NK-92 (cell line): ENCODE data around the gene NUP210L.
A peak's percentile ranks its signal among the peaks of the same experiment; 100 is the strongest.

Experiments used
- DNase-seq: peaks from one replicate; lab custom pipeline; 2025; ENCODE audit not compliant: unreplicated experiment; lab: John Stamatoyannopoulos, UW

The NUP210L gene

GRCh38 chr1:153968000-153968363, 186.9 kb downstream of the NUP210L start:
- DNase-seq, result no peak

- DNase-seq, result peak; percentile 27
Measured at GRCh38 chr1:153967107-153967999, 187.5 kb downstream of the NUP210L start, which contains the start of gene CREB3L4. CREB3L4 (plus strand) TSS chr1:153967902; CDS start chr1:153968526, 624 bp downstream.

GRCh38 chr1:153963850-153964331, 191.0 kb downstream of the NUP210L start:
- DNase-seq, result no peak

GRCh38 chr1:153963030-153963849, 191.6 kb downstream of the NUP210L start, which contains the start of gene SLC39A1:
SLC39A1 (minus strand) TSS chr1:153963537; CDS start chr1:153962715, 822 bp downstream.
- peak; percentile 76 for DNase-seq

- DNase-seq, result no peak
Measured at GRCh38 chr1:153962088-153963029, 192.5 kb downstream of the NUP210L start.

GRCh38 chr1:153961421-153961820, 193.5 kb downstream of the NUP210L start:
- DNase-seq, result no peak

GRCh38 chr1:153960206-153960605, 194.7 kb downstream of the NUP210L start:
- DNase-seq, result no peak

GRCh38 chr1:153959454-153959853, 195.4 kb downstream of the NUP210L start:
- DNase-seq, result no peak

GRCh38 chr1:153958961-153959260, 196.0 kb downstream of the NUP210L start:
- no peak for DNase-seq

GRCh38 chr1:153958111-153958960, 196.5 kb downstream of the NUP210L start, which contains the start of gene CRTC2:
CRTC2 (minus strand) TSS chr1:153958612; CDS start chr1:153958497, 115 bp downstream.
- peak; percentile 74 for DNase-seq

- DNase-seq, result no peak
Measured at GRCh38 chr1:153957744-153958110, 197.1 kb downstream of the NUP210L start.

GRCh38 chr1:153956997-153957715, 197.7 kb downstream of the NUP210L start:
- no peak for DNase-seq

- no peak for DNase-seq
Measured at GRCh38 chr1:153954826-153955225, 200.0 kb downstream of the NUP210L start.

- no peak for DNase-seq
Measured at GRCh38 chr1:153953859-153954365, 201.0 kb downstream of the NUP210L start.

GRCh38 chr1:153951801-153952200, 203.1 kb downstream of the NUP210L start:
- no peak for DNase-seq

GRCh38 chr1:153951183-153951582, 203.7 kb downstream of the NUP210L start:
- no peak for DNase-seq

GRCh38 chr1:153946622-153947241, 208.1 kb downstream of the NUP210L start, which contains the start of gene DENND4B:
DENND4B (minus strand) TSS chr1:153946718; CDS start chr1:153944374, 2,344 bp downstream.
- no peak for DNase-seq
